Activated naive CD8-positive, alpha-beta T cell treated with anti-CD3 and anti-CD28 coated beads, Interleukin-2, amount 50 U/mL, for 24 hours (primary cell): Measurements from ENCODE around the gene KIRREL3.

Source experiments
- ATAC-seq: fragments of 150-1000 bp; cut with Tn5 transposase; one replicate; pipeline ENCODE4 v1.10.0; 2021
- DNase-seq: peaks from one replicate; pipeline ENCODE4 v3.0.0; 2021
- H3K27ac Mint-ChIP-seq: one replicate; pipeline ENCODE4 v1.8.0; 2021; ENCODE audit warnings: mild to moderate bottlenecking, mixed read lengths
- H3K27me3 Mint-ChIP-seq: one replicate; pipeline ENCODE4 v1.8.0; 2021; ENCODE audit warnings: mixed read lengths
- H3K36me3 Mint-ChIP-seq: one replicate; pipeline ENCODE4 v1.8.0; 2021; ENCODE audit warnings: low read depth, mixed read lengths
- H3K4me1 Mint-ChIP-seq: one replicate; pipeline ENCODE4 v1.8.0; 2021; ENCODE audit warnings: mixed read lengths
- H3K4me3 Mint-ChIP-seq: one replicate; pipeline ENCODE4 v1.8.0; 2021; ENCODE audit warnings: mild to moderate bottlenecking, moderate library complexity, mixed read lengths
- H3K9me3 Mint-ChIP-seq: one replicate; pipeline ENCODE4 v1.8.0; 2021; ENCODE audit warnings: mixed read lengths

KIRREL3 gene

DNA sequence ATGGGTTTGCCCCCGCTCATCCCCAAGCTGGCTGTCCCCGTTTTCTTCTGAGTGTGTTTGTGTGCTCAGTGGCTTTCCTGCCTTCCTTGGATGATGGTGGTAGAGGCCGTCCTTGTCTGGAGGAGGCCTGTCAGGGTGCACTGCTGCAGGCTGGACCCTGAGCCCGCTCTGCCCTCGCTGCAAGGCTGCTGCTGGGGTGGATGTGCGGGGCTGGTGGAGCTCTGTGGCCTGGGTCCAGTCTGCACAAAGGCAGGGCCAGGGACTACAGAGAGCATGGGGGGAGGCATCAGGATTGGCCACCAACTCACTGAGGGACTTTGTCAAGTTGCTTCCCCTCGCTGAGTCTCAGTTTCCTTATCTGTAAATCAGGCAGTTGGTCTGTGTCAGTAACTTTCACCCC is 275.0 kb downstream of the KIRREL3 start:
- Mint-ChIP-seq H3K27me3 (peaks cover 4% of the 10 kb centered on the region), H3K9me3 (no peaks in the 10 kb centered on the region), H3K36me3 (no peaks in the 10 kb centered on the region), H3K27ac (no peak overlapping the region), H3K4me3 (no peak overlapping the region), H3K4me1 (no peaks in the 10 kb centered on the region)
- ATAC-seq (no peak), DNase-seq (no peak)

DNA sequence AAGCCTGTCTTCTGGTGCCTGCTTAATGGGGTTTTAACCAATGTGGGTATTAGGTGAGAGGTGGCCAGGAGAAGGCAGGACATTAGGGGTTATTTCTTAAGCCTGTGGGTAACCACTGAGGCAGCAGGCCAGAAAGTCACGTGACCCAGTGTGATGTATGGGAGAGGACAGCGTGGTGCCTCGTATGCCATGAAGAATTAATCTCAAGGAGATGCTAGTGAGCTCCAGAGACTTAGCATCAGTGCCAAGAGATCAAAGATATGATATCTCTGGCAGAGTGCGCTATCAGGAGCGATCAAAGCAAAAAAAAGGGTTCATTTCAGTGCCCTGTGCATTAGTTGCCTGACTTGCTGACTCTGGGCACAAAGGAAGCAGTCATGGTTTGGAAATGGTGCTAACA is 275.5 kb downstream of the KIRREL3 start:
- Mint-ChIP-seq H3K27me3 (peaks cover 4% of the 10 kb centered on the region), H3K36me3 (no peaks in the 10 kb centered on the region), H3K4me1 (no peaks in the 10 kb centered on the region), H3K4me3 (no peak overlapping the region), H3K27ac (no peak overlapping the region), H3K9me3 (no peaks in the 10 kb centered on the region)
- no peak for DNase-seq
- ATAC-seq, result no peak

DNA sequence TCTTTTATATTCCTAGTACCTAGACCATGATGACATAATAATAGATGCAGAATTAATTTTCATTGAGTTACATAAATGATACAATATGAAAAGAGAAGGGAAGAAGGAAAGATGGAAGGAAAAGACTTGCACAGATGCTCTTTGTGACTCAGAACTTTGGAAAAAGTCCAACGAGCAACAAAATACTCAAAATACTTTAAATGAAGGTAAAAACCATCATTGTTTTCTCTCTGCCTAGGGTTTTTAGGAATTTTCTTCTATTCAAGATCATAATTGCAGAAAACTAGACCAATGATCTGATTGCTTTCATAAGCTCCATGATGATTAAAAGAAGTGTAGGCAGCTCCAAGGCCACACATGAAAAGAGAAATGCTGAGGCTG is 276.9 kb downstream of the KIRREL3 start:
- DNase-seq (no peak), ATAC-seq (no peak)
- no peaks in the 10 kb centered on the region for H3K9me3 Mint-ChIP-seq
- no peak overlapping the region for H3K27ac Mint-ChIP-seq
- no peaks in the 10 kb centered on the region for H3K36me3 Mint-ChIP-seq
- H3K27me3 Mint-ChIP-seq, result peaks cover 9% of the 10 kb centered on the region
- no peaks in the 10 kb centered on the region for H3K4me1 Mint-ChIP-seq
- no peak overlapping the region for H3K4me3 Mint-ChIP-seq

DNA sequence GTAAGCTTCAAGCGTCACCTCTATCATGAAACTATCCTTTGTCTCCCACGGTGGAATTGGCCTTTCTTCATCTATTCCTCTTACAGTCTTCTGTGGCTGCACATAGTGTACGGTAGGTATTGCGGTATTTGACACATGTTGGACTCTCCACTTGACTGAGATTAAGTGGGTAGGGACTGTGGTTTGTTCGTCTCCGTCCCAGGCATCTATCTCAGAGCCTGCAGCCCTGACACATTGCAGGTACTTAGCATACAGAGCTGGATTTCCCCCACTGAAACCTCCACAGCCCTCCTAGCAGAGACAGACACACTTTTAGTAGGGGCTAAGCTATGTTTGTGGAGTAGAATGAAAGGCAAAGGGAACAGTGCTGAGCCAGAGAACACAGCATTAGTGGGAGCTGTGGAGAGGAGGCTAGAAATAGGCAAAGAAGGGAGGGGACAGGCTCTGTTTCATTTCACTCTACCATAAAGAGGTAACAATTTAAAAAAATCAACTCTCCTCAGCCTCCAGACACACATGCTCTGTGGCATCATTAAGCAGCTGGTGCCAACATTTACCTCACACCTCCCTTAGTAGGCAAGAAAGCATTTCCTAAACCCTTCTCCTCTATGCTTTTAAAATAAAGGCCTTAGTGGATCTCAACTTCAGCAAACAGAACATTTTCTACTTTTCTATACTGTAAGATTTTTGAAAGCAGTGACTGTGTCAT is 277.5 kb downstream of the KIRREL3 start:
- H3K9me3 Mint-ChIP-seq, result no peaks in the 10 kb centered on the region
- ATAC-seq, result peak; percentile 20
- no peaks in the 10 kb centered on the region for H3K4me1 Mint-ChIP-seq
- no peak for DNase-seq
- H3K4me3 Mint-ChIP-seq, result no peak overlapping the region
- H3K36me3 Mint-ChIP-seq, result no peaks in the 10 kb centered on the region
- peaks cover 11% of the 10 kb centered on the region for H3K27me3 Mint-ChIP-seq
- H3K27ac Mint-ChIP-seq, result no peak overlapping the region

DNA sequence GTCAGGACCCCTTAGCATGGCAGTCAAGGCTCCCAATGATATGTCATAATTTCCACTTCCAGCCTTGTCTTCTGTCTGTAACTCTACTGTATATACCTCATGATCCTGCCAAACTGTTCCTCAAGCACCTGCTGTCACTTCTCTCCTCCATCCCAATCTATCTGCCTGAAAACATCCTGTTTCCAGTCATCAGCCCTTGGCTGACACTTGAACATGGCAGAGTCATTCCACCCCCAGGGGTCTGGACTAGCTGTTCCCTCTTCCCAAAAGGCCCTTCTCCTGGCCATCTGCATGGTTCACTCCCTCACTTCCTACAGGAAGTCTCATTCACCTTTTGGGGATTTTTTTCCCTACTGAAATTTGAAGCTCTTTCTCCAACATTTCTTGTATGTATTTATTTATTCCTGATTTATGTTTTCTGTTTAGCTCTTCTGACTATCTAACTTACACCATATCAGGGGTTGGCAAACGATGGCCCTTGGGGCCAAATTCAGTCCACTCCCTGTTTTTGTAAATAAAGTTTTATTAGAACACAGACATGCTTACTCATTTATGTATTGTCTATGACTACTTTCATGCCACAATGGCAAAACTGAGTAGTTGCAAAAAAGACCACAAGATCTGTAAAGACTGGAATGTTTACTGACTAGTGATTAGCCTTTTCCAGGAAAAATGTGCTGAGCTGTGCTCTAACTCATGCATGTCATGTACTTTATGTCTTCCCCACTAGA is 278.4 kb downstream of the KIRREL3 start:
- H3K27ac Mint-ChIP-seq, result no peak overlapping the region
- DNase-seq (no peak), ATAC-seq (no peak)
- H3K4me1 Mint-ChIP-seq, result no peaks in the 10 kb centered on the region
- H3K36me3 Mint-ChIP-seq, result no peaks in the 10 kb centered on the region
- H3K4me3 Mint-ChIP-seq, result no peak overlapping the region
- no peaks in the 10 kb centered on the region for H3K9me3 Mint-ChIP-seq
- H3K27me3 Mint-ChIP-seq, result peaks cover 17% of the 10 kb centered on the region

DNA sequence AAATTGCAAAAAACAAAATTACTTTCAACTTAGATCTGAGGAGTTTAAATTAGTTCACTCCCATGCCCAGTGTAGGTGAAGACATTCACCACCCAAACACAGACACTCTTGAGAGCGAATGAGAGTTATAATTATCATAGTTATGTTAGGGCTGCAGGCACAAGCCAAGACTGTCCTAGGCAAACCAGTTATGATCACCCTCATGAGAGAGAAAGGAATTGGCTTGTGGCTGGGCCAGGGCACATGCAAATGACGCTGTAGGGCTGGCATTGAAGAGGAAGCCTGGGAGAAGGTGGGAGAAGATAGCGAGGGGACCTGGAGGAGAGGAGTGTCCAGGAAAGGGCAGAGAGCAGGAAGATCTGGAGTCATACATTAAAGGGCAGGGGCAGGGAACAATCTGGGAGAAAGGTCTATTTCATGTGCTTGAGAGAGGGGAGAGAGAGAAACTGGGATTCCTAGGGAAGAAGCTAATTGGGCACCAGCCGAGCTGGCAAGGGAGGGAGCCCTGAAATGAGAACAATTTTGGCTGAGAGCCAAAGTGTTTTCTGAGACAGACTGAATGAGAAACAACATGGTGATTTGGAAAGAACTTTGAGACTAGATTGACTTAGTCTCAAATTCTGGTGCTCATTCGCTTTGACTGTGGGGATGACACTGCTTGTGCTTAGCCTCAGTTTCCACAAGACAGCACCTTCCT is 279.9 kb downstream of the KIRREL3 start:
- no peak for DNase-seq
- Mint-ChIP-seq H3K9me3 (no peaks in the 10 kb centered on the region), H3K4me3 (no peak overlapping the region), H3K4me1 (no peaks in the 10 kb centered on the region), H3K36me3 (no peaks in the 10 kb centered on the region), H3K27ac (no peak overlapping the region), H3K27me3 (peaks cover 17% of the 10 kb centered on the region)
- ATAC-seq, result no peak

DNA sequence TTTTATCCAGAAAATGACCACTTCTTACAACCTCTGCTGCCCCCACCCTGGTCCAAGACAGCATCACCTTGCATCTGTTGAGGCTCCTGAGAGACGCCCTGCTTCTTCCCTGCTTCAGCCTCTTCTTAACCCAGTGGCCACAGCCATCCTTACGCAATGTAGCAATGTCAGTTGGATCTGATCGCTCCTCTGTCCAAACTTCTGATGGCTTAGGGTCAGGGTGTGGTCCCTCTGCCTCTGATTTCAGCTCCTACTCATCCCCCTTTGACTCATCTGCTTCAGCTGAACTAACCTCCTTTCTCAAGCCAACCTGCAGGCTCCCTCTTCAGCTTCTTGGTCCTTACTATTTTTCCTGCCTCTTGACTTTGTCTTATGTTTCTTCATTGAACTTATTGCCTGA is 280.8 kb downstream of the KIRREL3 start:
- Mint-ChIP-seq H3K4me3 (no peak overlapping the region), H3K36me3 (no peaks in the 10 kb centered on the region), H3K4me1 (no peaks in the 10 kb centered on the region), H3K9me3 (no peaks in the 10 kb centered on the region), H3K27ac (no peak overlapping the region), H3K27me3 (peaks cover 20% of the 10 kb centered on the region)
- ATAC-seq (no peak), DNase-seq (no peak)

DNA sequence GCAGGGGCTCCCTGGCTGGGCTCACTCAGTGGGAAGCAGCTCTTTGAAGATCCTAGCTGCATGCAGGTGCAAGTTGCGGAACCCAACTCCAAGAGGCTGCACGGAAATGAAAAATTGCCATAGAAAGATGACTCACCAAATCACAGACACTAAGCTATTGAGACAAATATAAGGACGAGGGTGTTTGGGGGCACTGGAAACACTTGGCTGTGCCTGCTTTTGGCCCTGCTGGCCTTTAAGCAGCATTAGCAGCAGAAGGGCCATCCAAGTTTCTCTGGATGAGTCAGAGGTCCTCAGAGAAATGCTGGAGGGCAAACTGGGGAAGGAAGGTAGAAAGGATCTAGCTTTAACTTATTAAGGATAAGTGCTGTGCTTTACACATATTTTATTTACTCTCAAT is 282.3 kb downstream of the KIRREL3 start:
- Mint-ChIP-seq H3K27ac (no peak overlapping the region), H3K36me3 (no peaks in the 10 kb centered on the region), H3K4me1 (no peaks in the 10 kb centered on the region), H3K9me3 (no peaks in the 10 kb centered on the region), H3K27me3 (peaks cover 20% of the 10 kb centered on the region), H3K4me3 (no peak overlapping the region)
- ATAC-seq (no peak), DNase-seq (no peak)

DNA sequence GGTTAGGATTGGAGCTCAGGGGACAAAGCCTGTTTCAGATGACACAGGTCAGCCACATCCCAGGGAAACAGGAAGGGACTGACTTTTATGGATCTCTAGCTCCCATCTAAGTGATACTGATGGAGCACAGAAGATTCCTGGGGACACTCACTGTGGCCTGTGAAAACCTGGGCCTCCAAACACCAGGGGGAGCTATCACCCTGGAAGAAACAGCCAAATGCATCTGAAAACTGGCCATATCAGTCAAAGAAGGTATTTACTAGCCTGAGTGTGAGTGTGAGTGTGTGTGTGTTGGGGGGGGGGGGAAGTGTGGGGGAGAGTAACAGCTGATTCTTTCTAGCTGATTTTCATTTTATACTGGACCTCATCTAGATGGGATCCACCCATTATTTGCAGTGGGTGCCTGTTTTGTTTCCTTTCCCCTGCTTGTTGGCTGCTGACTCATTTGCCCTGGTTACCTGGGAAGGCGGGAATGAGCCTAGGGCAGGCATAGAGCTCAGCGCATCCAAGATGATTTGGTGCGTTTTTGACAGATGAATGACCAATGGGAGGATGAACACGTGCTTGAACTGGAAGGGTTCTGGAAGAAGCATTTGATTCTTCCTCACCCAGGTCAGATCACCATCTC is 284.0 kb downstream of the KIRREL3 start:
- ATAC-seq, result no peak
- H3K4me1 Mint-ChIP-seq, result no peaks in the 10 kb centered on the region

DNA sequence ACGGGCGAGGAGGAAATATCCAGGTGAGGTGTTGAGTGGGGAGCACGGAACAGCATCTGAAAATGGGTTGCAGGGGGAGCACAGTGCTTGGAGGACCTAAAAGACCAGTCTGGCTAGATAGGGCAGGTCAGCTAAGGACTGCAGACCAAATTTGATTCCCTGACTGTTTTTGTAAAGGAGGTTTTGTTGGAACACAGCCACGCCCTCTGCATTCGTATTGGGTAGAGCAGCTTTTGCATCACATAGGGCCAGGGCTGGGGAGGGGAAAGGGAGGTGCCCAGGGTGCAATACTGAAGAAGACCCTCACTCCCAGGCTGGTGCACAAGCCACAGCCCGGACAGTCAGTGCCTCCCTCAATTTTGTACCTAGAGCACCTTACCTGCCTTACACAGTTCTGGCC is 286.8 kb downstream of the KIRREL3 start:
- H3K4me3 Mint-ChIP-seq, result no peak overlapping the region
- no peak overlapping the region for H3K27ac Mint-ChIP-seq
- H3K4me1 Mint-ChIP-seq, result no peaks in the 10 kb centered on the region
- no peaks in the 10 kb centered on the region for H3K9me3 Mint-ChIP-seq
- ATAC-seq, result no peak
- DNase-seq, result no peak
- H3K36me3 Mint-ChIP-seq, result no peaks in the 10 kb centered on the region
- peaks cover 34% of the 10 kb centered on the region for H3K27me3 Mint-ChIP-seq

More for the DNA sequence above, 284.0 kb downstream of the KIRREL3 start:
- peaks cover 29% of the 10 kb centered on the region for H3K27me3 Mint-ChIP-seq
- no peaks in the 10 kb centered on the region for H3K9me3 Mint-ChIP-seq
- no peak overlapping the region for H3K27ac Mint-ChIP-seq
- peak; percentile 44 for DNase-seq
- no peak overlapping the region for H3K4me3 Mint-ChIP-seq
- H3K36me3 Mint-ChIP-seq, result no peaks in the 10 kb centered on the region

DNA sequence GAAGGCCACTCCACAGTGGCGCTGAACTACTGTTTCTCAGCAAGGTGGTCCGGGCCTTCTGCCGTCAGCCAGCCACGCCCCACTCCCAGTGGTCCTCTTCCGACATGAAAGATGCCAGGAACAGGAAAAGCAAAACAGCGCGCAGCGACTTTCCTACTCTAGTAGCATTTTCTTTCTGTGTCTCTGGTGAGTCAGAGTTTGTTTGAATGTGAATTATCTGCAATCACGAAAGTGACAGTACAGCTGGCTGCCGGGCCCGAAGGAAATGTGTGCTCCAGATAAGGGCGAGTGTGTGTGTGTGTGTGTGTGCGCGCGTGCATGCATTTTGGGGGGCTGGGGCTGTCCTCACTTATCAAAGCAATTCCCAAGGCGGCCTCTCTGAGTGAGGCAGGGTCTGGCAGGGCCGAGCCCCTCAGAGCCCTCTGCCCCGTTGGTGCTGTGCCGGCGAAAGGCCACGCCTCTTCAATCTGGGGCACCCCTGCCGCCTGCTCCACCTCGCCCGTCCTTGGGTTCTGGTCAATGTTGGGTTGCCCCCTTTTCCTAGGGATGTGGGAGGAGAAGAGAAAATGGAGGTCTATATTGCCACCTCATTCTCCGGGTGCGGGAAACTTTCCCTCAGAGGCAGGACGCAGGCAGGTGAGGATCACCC is 288.5 kb downstream of the KIRREL3 start:
- H3K4me1 Mint-ChIP-seq, result no peaks in the 10 kb centered on the region
- no peak for DNase-seq
- peaks cover 26% of the 10 kb centered on the region for H3K27me3 Mint-ChIP-seq
- H3K4me3 Mint-ChIP-seq, result no peak overlapping the region
- no peak for ATAC-seq
- no peaks in the 10 kb centered on the region for H3K9me3 Mint-ChIP-seq
- H3K27ac Mint-ChIP-seq, result no peak overlapping the region
- no peaks in the 10 kb centered on the region for H3K36me3 Mint-ChIP-seq

DNA sequence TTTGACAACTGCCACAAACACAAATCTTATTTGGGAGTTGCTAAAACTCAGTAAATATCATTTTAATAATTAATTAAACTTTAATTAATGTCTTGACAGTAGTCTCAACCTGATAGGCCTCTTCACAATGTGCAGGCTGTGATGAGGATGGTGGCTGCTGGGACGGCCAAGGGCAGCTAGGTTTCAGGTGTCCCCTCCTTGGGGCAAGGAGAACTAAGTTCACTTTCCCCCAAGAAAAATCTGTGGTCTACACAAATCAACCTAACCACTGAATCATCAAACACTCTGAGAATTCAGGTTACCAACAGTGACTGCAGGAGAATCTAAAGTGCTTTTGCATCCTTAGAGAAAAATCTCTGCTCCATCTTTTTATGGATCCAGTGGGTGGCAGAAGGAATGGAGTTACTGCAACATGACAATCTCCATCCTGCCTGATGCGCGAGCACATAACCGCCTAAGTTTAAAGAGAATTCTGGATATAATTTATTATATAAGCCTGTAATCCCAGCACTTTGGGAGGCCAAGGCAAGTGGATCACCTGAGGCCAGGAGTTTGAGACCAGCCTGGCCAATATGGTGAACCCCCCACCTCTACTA is 289.7 kb downstream of the KIRREL3 start:
- H3K27me3 Mint-ChIP-seq, result peaks cover 26% of the 10 kb centered on the region
- no peak overlapping the region for H3K27ac Mint-ChIP-seq

DNA sequence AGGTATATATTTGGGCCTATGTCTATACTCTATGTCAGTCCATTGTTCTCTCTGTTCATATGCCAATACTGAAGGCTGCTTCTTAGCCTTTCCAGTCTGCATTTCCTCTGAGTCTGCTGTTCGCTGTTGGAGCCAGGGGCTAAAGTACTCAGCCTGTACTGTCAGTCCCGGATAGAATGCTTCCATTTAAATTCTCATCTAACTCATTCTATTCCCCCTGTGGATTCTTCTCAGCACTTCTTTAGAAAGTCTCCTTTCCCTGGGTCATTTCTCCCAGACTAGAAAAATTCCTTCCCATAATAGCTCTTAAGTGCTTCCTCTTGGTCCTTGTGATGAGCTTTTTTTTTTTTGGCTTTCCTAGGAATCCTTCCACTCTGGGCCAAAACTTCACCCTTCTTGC is 293.1 kb downstream of the KIRREL3 start:
- Mint-ChIP-seq H3K27me3 (peaks cover 17% of the 10 kb centered on the region), H3K9me3 (no peaks in the 10 kb centered on the region), H3K4me3 (no peak overlapping the region), H3K27ac (no peak overlapping the region), H3K36me3 (no peaks in the 10 kb centered on the region), H3K4me1 (no peaks in the 10 kb centered on the region)
- DNase-seq (no peak), ATAC-seq (no peak)

More for the DNA sequence above, 289.7 kb downstream of the KIRREL3 start:
- DNase-seq, result no peak
- Mint-ChIP-seq H3K4me1 (no peaks in the 10 kb centered on the region), H3K9me3 (no peaks in the 10 kb centered on the region), H3K4me3 (no peak overlapping the region), H3K36me3 (no peaks in the 10 kb centered on the region)
- no peak for ATAC-seq

DNA sequence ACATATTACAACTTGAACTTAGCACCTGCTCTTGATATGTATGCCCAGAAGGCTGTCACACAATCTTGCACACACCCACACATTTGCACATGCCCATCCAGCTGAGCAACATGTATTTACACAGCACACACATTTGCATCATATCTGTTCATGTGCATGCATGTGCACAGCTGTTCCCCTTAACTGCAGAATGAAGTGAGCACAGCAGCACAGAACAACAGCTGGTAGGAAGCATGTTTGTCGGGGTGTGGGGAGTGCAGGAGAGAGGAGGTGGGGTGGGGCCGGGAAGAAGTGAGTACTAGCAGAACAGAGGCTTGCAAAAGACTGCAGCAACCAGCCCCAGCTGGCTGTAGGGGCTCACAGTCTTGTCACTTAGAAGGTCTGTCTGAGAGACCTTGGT is 296.5 kb downstream of the KIRREL3 start:
- no peaks in the 10 kb centered on the region for H3K9me3 Mint-ChIP-seq
- H3K36me3 Mint-ChIP-seq, result no peaks in the 10 kb centered on the region
- no peaks in the 10 kb centered on the region for H3K27me3 Mint-ChIP-seq
- no peaks in the 10 kb centered on the region for H3K4me1 Mint-ChIP-seq
- no peak overlapping the region for H3K4me3 Mint-ChIP-seq
- no peak overlapping the region for H3K27ac Mint-ChIP-seq
- DNase-seq (no peak), ATAC-seq (no peak)
